GM12872 (cell line): Measurements from ENCODE around the gene GRIK4.
A peak's percentile ranks its signal among the peaks of the same experiment; 100 is the strongest.

ENCODE experiments used
- TF ChIP-seq, protein P1 (sequence below): IDR thresholded peaks from 3 replicates; pipeline ENCODE4 v1.5.1; 2011; ENCODE audit warnings: low read depth, mild to moderate bottlenecking, low read length, moderate library complexity; ENCODE audit not compliant: insufficient read depth

GRIK4 gene

DNA sequence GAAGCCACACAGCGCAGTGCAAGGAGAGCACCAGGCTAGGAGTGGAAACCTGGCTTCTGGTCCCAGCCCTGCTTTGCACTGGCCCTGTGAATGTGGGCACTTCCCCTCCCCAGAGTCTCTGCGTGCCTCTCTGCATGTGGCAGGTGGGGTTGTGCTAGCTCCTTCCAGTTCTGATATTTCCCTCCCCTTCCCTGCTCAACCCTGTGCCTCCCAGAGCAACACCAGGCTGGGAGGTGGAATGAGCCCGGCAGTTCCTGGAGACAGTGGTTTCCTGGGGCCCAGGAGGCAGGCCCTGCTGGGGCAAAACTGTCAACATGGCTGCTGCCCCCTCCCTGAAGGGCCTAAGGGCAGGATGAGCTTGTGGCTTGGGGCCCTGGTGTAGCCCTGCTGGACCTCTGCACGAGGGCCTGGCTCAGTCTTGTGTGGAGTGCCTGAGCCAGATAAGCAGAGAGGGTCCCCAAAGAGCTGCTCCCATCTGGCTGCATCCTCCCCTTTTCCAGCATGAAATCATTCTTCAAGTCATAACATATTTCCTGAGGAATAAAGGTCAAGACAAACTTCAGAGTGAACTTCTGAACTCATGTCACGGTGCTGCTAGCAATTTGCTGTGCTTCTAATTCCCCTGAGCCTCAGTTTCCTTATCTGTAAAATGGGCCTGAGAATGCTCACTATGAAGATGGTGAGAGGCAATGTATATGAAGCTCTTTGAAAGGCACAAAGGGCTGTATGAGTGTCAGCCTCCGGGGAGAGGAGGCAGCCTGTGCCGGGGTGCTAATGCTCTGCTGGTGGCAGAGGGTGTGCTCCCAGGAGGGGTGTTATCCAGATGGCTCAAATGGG is 116.0 kb downstream of the GRIK4 start:
- TF ChIP-seq, protein P1, sequence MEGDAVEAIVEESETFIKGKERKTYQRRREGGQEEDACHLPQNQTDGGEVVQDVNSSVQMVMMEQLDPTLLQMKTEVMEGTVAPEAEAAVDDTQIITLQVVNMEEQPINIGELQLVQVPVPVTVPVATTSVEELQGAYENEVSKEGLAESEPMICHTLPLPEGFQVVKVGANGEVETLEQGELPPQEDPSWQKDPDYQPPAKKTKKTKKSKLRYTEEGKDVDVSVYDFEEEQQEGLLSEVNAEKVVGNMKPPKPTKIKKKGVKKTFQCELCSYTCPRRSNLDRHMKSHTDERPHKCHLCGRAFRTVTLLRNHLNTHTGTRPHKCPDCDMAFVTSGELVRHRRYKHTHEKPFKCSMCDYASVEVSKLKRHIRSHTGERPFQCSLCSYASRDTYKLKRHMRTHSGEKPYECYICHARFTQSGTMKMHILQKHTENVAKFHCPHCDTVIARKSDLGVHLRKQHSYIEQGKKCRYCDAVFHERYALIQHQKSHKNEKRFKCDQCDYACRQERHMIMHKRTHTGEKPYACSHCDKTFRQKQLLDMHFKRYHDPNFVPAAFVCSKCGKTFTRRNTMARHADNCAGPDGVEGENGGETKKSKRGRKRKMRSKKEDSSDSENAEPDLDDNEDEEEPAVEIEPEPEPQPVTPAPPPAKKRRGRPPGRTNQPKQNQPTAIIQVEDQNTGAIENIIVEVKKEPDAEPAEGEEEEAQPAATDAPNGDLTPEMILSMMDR, result no peak

DNA sequence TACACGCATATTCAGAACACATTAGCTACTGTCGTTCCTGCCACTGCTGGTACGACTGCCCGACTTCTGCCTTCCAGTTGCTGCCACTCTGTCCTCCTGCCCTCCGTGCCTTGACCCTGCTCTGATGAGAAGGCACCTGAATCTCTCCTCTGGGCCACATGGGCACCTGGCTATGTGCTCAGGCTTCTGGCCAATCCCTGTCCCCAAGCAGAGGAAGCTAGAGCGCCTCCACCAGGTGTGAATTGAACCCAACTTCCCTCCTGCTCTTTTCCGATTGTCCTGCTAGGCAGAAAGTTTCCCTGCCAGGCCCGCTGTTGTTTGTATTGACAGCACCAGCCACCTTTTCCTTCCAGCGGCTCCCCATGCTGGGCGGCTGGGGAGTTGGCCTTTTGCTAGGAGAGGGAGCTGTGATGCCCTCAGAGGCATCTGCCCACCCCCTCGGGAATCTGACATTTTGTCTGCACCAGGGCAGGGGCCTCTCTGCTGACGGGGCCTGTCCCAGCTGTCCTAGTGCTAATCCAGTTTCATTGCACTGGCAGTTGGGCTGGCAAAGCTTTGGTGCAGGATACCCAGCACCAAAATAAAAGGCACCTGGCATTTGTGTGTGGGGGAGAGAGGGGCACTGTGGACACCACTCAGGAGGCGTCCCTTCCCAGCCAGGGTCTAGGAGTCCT is 118.0 kb downstream of the GRIK4 start:
- TF ChIP-seq, protein P1, result no peak

DNA sequence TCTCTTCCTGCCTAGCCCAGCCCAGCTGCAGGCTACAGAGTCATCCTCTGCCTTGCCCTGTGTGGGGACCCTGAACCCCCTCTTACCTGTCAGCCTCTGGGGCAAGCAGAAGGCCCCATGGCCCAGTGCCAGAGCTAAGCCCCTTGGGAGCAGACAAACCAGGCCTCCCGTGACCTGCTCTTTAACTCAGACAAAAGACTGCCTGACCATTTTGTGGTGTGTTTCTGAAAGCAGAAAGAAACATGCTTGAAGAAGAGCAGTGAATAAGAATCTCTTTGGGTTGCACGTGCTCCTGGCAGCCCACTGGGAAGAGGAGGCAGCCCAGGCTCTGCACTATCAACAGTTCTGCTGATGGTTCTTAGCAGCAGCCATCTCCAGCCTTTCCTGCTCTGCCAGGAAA is 118.6 kb downstream of the GRIK4 start:
- TF ChIP-seq, protein P1, result no peak

DNA sequence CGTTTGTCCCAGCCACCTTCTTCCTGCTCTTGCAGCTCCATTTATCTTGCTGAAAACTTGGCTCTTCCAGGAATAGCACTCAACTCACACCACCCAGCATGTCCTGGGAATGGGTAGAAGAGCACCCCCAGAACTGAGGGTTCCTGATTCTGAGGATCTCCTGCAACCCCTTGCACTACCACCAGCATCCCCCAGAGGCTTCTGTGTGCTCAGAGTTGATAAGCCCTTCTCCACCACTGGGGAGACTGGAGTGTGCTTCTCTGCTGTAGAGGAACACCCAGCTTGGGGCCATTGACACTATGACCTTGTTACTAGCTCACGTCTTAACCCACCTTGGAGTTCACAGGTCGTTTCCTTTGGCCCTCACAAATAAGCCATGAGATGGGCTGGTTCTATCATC is 121.0 kb downstream of the GRIK4 start:
- TF ChIP-seq, protein P1, result peak; percentile 73

DNA sequence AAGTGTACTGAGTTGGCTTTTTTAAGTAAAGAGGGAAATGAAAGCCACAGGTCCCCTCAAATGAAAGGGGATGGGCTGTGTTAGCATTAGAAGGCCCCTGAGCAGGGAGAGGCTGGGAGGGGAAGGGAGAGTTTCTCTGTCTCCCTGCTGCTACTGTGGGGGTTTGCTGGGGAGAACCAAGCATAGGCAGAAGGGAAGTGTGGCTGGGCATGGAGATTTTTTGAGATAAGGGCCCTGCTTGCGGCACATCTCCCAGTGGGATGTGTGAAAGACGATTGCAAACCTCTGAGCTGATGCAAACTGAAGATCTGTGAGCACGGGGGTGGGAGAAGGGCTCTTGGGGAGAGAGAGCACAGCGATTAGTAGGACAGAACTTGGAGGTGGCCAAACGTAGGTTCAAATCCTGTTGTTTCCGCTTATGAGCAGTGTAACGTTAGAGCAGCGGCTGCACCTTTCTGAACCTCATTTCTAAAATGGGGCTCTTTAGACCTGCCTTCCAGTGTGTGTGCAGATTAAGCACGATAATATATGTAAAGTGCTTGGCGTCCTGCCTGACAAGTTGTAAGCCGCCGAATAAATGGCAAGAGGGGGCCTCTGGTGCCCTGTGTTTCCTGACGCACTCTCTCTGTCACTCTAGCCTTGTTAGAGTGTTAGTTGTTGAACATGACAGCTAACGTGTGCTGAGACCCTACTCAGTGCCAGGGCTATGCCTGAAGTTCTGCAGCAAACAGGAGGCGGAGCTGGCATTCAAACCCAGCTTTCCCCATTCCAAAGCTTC is 122.3 kb downstream of the GRIK4 start:
- TF ChIP-seq, protein P1, result no peak

DNA sequence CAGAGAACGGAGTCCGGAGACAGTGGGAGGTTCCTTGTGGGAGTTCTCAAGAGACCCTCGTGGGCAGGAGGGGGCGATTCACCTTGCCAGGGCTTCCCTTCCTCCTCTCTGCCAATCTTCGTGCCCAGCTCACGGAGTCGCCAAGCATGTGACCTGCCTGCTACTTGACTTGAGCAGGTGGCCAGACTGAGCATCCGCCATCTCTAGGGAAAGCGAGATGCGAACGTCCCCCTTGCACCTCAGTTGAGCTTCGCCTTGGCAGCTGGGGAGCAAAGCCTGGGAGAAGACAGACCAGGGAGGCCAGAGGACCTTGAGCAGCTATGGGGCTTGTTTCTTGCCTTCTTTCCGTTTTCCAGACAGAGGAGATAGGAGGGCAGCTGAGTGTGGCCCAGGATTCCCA is 123.2 kb downstream of the GRIK4 start:
- TF ChIP-seq, protein P1, result no peak
